WTC11 (cell line): Measurements from ENCODE around the gene MED8. TPM values are rescaled to one million over a fixed set of nuclear protein-coding genes. Genes with fewer than 3 reads are reported as not detected.
A peak's percentile ranks its signal among the peaks of the same experiment; 100 is the strongest.

Experiments
- ATAC-seq: fragments of 200-7000 bp; cut with Tn5 transposase; 2 replicates; pipeline ENCODE4 v1.10.0; 2021; ENCODE audit warnings: mild to moderate bottlenecking, moderate library complexity
- CTCF ChIA-PET: fragments of 300-600 bp; sonication (Branson Sonifier 250); formaldehyde crosslinking; loops from one replicate; lab custom pipeline; 2021; ENCODE audit warnings: antibody characterized with exemption; lab: Charles Lee
- POLR2A ChIA-PET: fragments of 350-600 bp; sonication (Branson Sonifier 250); formaldehyde crosslinking; loops from one replicate; lab custom pipeline; 2021; ENCODE audit warnings: antibody characterized with exemption; lab: Charles Lee
- DNase-seq: peaks from one replicate; pipeline ENCODE4 v3.0.0; 2021; ENCODE audit warnings: low spot score
- H3K27ac Mint-ChIP-seq: 2 replicates; pipeline ENCODE4 v1.8.0; 2021; ENCODE audit warnings: mixed read lengths
- H3K27me3 Mint-ChIP-seq: 2 replicates; pipeline ENCODE4 v1.8.0; 2021; ENCODE audit warnings: low read depth, mild to moderate bottlenecking, moderate library complexity, mixed read lengths
- H3K36me3 Mint-ChIP-seq: 2 replicates; pipeline ENCODE4 v1.8.0; 2021; ENCODE audit warnings: mixed read lengths
- H3K4me1 Mint-ChIP-seq: 2 replicates; pipeline ENCODE4 v1.8.0; 2022; ENCODE audit warnings: mixed read lengths
- H3K4me3 Mint-ChIP-seq: 2 replicates; pipeline ENCODE4 v1.8.0; 2021; ENCODE audit warnings: mild to moderate bottlenecking, moderate library complexity, mixed read lengths
- H3K9me3 Mint-ChIP-seq: 2 replicates; pipeline ENCODE4 v1.8.0; 2021; ENCODE audit warnings: mixed read lengths
- AR ChIP-seq: fragments of 250-450 bp; sonication (Bioruptor Pico); IDR thresholded peaks from 2 replicates; pipeline ENCODE4 v1.9.0; 2021; ENCODE audit warnings: mild to moderate bottlenecking
- CBFB ChIP-seq: sonication (generic); formaldehyde crosslinking; IDR thresholded peaks from 2 replicates; pipeline ENCODE4 v1.8.1; 2022; ENCODE audit warnings: mild to moderate bottlenecking, low read depth, missing genetic modification reagents
- CREM ChIP-seq: sonication (generic); formaldehyde crosslinking; IDR thresholded peaks from 2 replicates; pipeline ENCODE4 v1.8.1; 2022; ENCODE audit warnings: mild to moderate bottlenecking, missing genetic modification reagents, moderate library complexity
- ETV6 ChIP-seq: sonication (generic); formaldehyde crosslinking; IDR thresholded peaks from 2 replicates; pipeline ENCODE4 v1.8.1; 2022; ENCODE audit warnings: mild to moderate bottlenecking, missing genetic modification reagents
- GABPB1 ChIP-seq: sonication (generic); formaldehyde crosslinking; IDR thresholded peaks from 2 replicates; pipeline ENCODE4 v1.8.1; 2023; ENCODE audit warnings: mild to moderate bottlenecking, missing genetic modification reagents
- GRHL2 ChIP-seq: fragments of 250-450 bp; sonication (Bioruptor Pico); IDR thresholded peaks from 2 replicates; pipeline ENCODE4 v1.8.0; 2022; ENCODE audit warnings: mild to moderate bottlenecking, moderate library complexity; ENCODE audit not compliant: insufficient replicate concordance, severe bottlenecking
- GTF2I ChIP-seq: fragments of 250-450 bp; sonication (Bioruptor Pico); conservative IDR thresholded peaks from 2 replicates; pipeline ENCODE4 v1.4.0; 2021; ENCODE audit warnings: mild to moderate bottlenecking
- IRF1 ChIP-seq: sonication (generic); formaldehyde crosslinking; IDR thresholded peaks from 2 replicates; pipeline ENCODE4 v1.8.0; 2023; ENCODE audit warnings: missing genetic modification reagents
- JUN ChIP-seq: sonication (generic); formaldehyde crosslinking; IDR thresholded peaks from 2 replicates; pipeline ENCODE4 v1.8.0; 2023; ENCODE audit warnings: mild to moderate bottlenecking, missing genetic modification reagents
- KAT7 ChIP-seq: sonication (generic); formaldehyde crosslinking; IDR thresholded peaks from 2 replicates; pipeline ENCODE4 v1.8.1; 2023; ENCODE audit warnings: missing genetic modification reagents, mild to moderate bottlenecking, borderline replicate concordance
- MXD4 ChIP-seq: fragments of 250-450 bp; sonication (Bioruptor Pico); IDR thresholded peaks from 2 replicates; pipeline ENCODE4 v1.8.0; 2021; ENCODE audit warnings: mild to moderate bottlenecking, moderate library complexity, borderline replicate concordance
- MYBL2 ChIP-seq: sonication (generic); formaldehyde crosslinking; IDR thresholded peaks from 2 replicates; pipeline ENCODE4 v1.8.1; 2023; ENCODE audit warnings: mild to moderate bottlenecking, moderate library complexity, missing genetic modification reagents
- OVOL2 ChIP-seq: fragments of 250-450 bp; sonication (Bioruptor Pico); IDR thresholded peaks from 2 replicates; pipeline ENCODE4 v1.9.0; 2021; ENCODE audit warnings: mild to moderate bottlenecking, borderline replicate concordance
- PRRX2 ChIP-seq: fragments of 250-450 bp; sonication (Bioruptor Pico); IDR thresholded peaks from 2 replicates; pipeline ENCODE4 v1.8.0; 2021; ENCODE audit warnings: mild to moderate bottlenecking
- RELA ChIP-seq: sonication (generic); formaldehyde crosslinking; IDR thresholded peaks from 2 replicates; pipeline ENCODE4 v1.8.1; 2022; ENCODE audit warnings: missing genetic modification reagents, mild to moderate bottlenecking, borderline replicate concordance
- RORB ChIP-seq: fragments of 250-450 bp; sonication (Bioruptor Pico); IDR thresholded peaks from 2 replicates; pipeline ENCODE4 v1.9.0; 2021; ENCODE audit warnings: mild to moderate bottlenecking
- SMAD3 ChIP-seq: sonication (generic); formaldehyde crosslinking; IDR thresholded peaks from 2 replicates; pipeline ENCODE4 v1.8.0; 2022; ENCODE audit warnings: missing genetic modification reagents, mild to moderate bottlenecking, borderline replicate concordance
- SMAD4 ChIP-seq: sonication (generic); formaldehyde crosslinking; IDR thresholded peaks from 2 replicates; pipeline ENCODE4 v1.8.0; 2022; ENCODE audit warnings: mild to moderate bottlenecking, missing genetic modification reagents
- TCF7 ChIP-seq: sonication (generic); formaldehyde crosslinking; IDR thresholded peaks from 2 replicates; pipeline ENCODE4 v1.8.0; 2022; ENCODE audit warnings: mild to moderate bottlenecking, low read depth, missing genetic modification reagents, moderate library complexity
- TEAD4 ChIP-seq: sonication (generic); formaldehyde crosslinking; IDR thresholded peaks from 2 replicates; pipeline ENCODE4 v1.8.0; 2022; ENCODE audit warnings: mild to moderate bottlenecking, missing genetic modification reagents
- TP53 ChIP-seq: sonication (generic); formaldehyde crosslinking; IDR thresholded peaks from 2 replicates; pipeline ENCODE4 v1.8.1; 2023; ENCODE audit warnings: mild to moderate bottlenecking, missing genetic modification reagents
- ZNF263 ChIP-seq: sonication (generic); formaldehyde crosslinking; IDR thresholded peaks from 2 replicates; pipeline ENCODE4 v1.8.1; 2022; ENCODE audit warnings: low read depth, mild to moderate bottlenecking, moderate library complexity, missing genetic modification reagents
- total RNA-seq: library from RNA; stranded (reverse); gene quantifications from 3 replicates; pipeline ENCODE4 v1.2.3, GENCODE V29; 2021
- TF ChIP-seq, protein P1 (sequence below): sonication (generic); formaldehyde crosslinking; IDR thresholded peaks from 2 replicates; pipeline ENCODE4 v1.8.1; 2023; ENCODE audit warnings: mild to moderate bottlenecking, missing genetic modification reagents, moderate library complexity
- TF ChIP-seq, protein P2 (sequence below): fragments of 250-450 bp; sonication (Bioruptor Pico); IDR thresholded peaks from 2 replicates; pipeline ENCODE4 v2.1.2; 2022; ENCODE audit warnings: mild to moderate bottlenecking, moderate library complexity
- TF ChIP-seq, protein P3 (sequence below): sonication (generic); formaldehyde crosslinking; IDR thresholded peaks from 2 replicates; pipeline ENCODE4 v1.8.0; 2022; ENCODE audit warnings: mild to moderate bottlenecking, missing genetic modification reagents
- TF ChIP-seq, protein P4 (sequence below): sonication (generic); formaldehyde crosslinking; IDR thresholded peaks from 2 replicates; pipeline ENCODE4 v1.8.1; 2023; ENCODE audit warnings: mild to moderate bottlenecking, moderate library complexity, missing genetic modification reagents

Gene MED8
- total RNA-seq, 1 experiment from 2014 or later = 17.7 TPM

DNA sequence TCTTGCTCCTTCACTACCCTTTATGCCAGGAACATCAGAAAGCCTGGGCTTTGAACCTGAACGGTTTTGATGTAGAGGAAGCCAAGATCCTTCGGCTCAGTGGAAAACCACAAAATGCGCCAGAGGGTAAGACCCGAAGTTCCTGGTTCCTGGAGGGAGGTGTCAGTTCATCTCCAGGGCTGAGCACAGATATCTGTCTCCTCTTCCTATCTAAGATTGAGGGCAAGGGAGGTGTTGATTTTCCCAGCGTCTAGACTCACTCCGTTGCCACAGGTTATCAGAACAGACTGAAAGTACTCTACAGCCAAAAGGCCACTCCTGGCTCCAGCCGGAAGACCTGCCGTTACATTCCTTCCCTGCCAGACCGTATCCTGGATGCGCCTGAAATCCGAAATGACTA is 29.9 kb downstream of the MED8 start (continued):
- TF ChIP-seq, protein P1, sequence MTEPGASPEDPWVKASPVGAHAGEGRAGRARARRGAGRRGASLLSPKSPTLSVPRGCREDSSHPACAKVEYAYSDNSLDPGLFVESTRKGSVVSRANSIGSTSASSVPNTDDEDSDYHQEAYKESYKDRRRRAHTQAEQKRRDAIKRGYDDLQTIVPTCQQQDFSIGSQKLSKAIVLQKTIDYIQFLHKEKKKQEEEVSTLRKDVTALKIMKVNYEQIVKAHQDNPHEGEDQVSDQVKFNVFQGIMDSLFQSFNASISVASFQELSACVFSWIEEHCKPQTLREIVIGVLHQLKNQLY (CRISPR knock-in tag) = no peak
- no peak for TF ChIP-seq MYBL2 (CRISPR knock-in tag)
- no peak for TF ChIP-seq RELA
- no peak for TF ChIP-seq RORB (CRISPR knock-in tag)
- no peak for TF ChIP-seq OVOL2 (CRISPR knock-in tag)
- no peak for TF ChIP-seq CREM (CRISPR knock-in tag)

GRCh38 chr1:43358746-43359693 is 30.6 kb downstream of the MED8 start, which contains the start of gene CDC20:
CDC20 (plus strand) TSS chr1:43358981; CDS start chr1:43359216, 235 bp downstream.
- H3K4me1 Mint-ChIP-seq = peaks cover 29% of the 10 kb centered on the region
- DNase-seq = peak; percentile 100
- H3K36me3 Mint-ChIP-seq = peaks cover 54% of the 10 kb centered on the region
- TF ChIP-seq TEAD4 (CRISPR knock-in tag) = no peak
- TF ChIP-seq PRRX2 = no peak
- no peak for TF ChIP-seq KAT7 (CRISPR knock-in tag)
- 0 out of 2 replicates have a peak, but pooled peaks have one; percentile 27 for TF ChIP-seq JUN (CRISPR knock-in tag)
- TF ChIP-seq, protein P2, sequence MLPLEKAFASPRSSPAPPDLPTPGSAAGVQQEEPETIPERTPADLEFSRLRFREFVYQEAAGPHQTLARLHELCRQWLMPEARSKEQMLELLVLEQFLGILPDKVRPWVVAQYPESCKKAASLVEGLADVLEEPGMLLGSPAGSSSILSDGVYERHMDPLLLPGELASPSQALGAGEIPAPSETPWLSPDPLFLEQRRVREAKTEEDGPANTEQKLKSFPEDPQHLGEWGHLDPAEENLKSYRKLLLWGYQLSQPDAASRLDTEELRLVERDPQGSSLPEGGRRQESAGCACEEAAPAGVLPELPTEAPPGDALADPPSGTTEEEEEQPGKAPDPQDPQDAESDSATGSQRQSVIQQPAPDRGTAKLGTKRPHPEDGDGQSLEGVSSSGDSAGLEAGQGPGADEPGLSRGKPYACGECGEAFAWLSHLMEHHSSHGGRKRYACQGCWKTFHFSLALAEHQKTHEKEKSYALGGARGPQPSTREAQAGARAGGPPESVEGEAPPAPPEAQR (CRISPR knock-in tag) = no peak
- TF ChIP-seq TCF7 (CRISPR knock-in tag) = no peak
- no peak for TF ChIP-seq GRHL2
- TF ChIP-seq, protein P3, sequence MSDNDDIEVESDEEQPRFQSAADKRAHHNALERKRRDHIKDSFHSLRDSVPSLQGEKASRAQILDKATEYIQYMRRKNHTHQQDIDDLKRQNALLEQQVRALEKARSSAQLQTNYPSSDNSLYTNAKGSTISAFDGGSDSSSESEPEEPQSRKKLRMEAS (CRISPR knock-in tag) = peak; percentile 62; the same call in 1 of the 2 replicates
- no peak for TF ChIP-seq IRF1 (CRISPR knock-in tag)
- TF ChIP-seq SMAD3 (CRISPR knock-in tag) = no peak
- TF ChIP-seq MXD4 (CRISPR knock-in tag) = no peak
- TF ChIP-seq ZNF263 = 0 out of 2 replicates have a peak, but pooled peaks have one; percentile 13
- TF ChIP-seq RORB (CRISPR knock-in tag) = no peak
- TF ChIP-seq GABPB1 = peak; percentile 87
- no peak for TF ChIP-seq SMAD4 (CRISPR knock-in tag)
- TF ChIP-seq GTF2I (CRISPR knock-in tag) = no peak
- no peak for TF ChIP-seq AR (CRISPR knock-in tag)
- TF ChIP-seq ETV6 (CRISPR knock-in tag) = peak; percentile 52
- no peak for TF ChIP-seq CBFB (CRISPR knock-in tag)
- TF ChIP-seq TP53 (CRISPR knock-in tag) = no peak
- TF ChIP-seq, protein P4, sequence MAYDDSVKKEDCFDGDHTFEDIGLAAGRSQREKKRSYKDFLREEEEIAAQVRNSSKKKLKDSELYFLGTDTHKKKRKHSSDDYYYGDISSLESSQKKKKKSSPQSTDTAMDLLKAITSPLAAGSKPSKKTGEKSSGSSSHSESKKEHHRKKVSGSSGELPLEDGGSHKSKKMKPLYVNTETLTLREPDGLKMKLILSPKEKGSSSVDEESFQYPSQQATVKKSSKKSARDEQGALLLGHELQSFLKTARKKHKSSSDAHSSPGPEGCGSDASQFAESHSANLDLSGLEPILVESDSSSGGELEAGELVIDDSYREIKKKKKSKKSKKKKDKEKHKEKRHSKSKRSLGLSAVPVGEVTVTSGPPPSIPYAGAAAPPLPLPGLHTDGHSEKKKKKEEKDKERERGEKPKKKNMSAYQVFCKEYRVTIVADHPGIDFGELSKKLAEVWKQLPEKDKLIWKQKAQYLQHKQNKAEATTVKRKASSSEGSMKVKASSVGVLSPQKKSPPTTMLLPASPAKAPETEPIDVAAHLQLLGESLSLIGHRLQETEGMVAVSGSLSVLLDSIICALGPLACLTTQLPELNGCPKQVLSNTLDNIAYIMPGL (CRISPR knock-in tag) = 0 out of 2 replicates have a peak, but pooled peaks have one; percentile 76

More at GRCh38 chr1:43358746-43359693, 30.6 kb downstream of the MED8 start, which contains the start of gene CDC20:
- Mint-ChIP-seq H3K27ac (peak within 1 kb of the TSS; percentile 99), H3K9me3 (no peaks in the 10 kb centered on the region), H3K27me3 (no peaks in the 10 kb centered on the region), H3K4me3 (peak within 1 kb of the TSS; percentile 93)
- ATAC-seq = peak; percentile 97
- ChIA-PET CTCF (interaction anchor here (0.6 to 2.8 kb wide), 29 partner anchors 9 to 576 kb away, joined by 3 to 37 read pairs (median 5); partner anchors contain the start of genes C1orf210, CFAP57, EBNA1BP2 and ELOVL1), POLR2A (interaction anchor here (0.6 to 2.5 kb wide), 22 partner anchors 9 to 513 kb away, joined by 3 to 21 read pairs (median 5); partner anchors contain the start of genes C1orf210, ELOVL1, KDM4A and MED8)
